Neural progenitor cell (in vitro differentiated cells): ENCODE measurements around the gene KDSR.

Experiments used
- EZH2 ChIP-seq: fragments of 200-600 bp; sonication (generic); IDR thresholded peaks from 2 replicates; pipeline ENCODE4 v1.6.1; 2017; ENCODE audit warnings: antibody characterized with exemption, mild to moderate bottlenecking, moderate library complexity
- TF ChIP-seq, protein P1 (sequence below): fragments of 200-600 bp; sonication (generic); IDR thresholded peaks from 2 replicates; pipeline ENCODE4 v1.5.1; 2017; ENCODE audit warnings: antibody characterized with exemption, mild to moderate bottlenecking

DNA sequence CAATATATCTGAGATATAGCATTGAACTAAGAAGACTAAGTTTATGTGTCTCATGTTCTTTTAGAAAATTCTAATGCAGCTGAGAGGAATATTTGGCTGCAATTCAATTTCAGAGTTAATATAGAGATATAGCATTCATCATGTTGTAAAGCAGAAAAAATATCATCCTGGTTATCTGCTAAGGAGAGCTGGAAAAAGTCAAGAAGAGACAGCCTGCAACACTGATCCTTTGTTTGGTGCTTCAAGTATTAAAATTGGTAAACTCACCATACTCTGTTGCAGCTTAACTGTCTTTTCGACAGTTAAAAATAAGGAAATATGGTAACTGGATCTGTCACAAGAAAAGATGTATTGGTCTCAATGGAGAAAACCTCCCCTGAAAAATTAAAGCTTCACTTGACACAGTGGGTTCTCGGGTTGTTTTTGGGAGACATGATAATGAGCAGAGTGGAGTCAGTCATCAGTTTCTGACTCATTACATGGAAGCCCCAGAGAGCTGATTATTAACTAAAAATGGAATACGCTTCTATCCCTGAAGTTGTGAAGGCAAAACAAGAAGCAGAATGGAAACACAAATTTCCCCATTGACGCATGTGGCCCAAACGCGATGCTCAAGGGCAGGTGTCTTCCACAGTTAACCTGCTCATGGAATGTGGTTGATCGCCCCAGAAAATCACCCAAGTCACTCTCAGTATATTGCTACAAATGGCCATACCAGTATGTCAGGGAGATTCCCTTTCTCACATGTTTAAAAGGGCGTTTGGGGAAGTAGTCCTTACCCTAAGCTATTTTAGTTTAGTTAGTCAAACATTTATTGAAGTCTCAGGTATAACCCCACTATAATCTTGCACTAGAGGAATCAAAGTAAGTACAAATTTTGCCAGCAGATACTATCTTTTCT, 55.6 kb downstream of the KDSR start:
- no peak for TF ChIP-seq EZH2
- TF ChIP-seq, protein P1, sequence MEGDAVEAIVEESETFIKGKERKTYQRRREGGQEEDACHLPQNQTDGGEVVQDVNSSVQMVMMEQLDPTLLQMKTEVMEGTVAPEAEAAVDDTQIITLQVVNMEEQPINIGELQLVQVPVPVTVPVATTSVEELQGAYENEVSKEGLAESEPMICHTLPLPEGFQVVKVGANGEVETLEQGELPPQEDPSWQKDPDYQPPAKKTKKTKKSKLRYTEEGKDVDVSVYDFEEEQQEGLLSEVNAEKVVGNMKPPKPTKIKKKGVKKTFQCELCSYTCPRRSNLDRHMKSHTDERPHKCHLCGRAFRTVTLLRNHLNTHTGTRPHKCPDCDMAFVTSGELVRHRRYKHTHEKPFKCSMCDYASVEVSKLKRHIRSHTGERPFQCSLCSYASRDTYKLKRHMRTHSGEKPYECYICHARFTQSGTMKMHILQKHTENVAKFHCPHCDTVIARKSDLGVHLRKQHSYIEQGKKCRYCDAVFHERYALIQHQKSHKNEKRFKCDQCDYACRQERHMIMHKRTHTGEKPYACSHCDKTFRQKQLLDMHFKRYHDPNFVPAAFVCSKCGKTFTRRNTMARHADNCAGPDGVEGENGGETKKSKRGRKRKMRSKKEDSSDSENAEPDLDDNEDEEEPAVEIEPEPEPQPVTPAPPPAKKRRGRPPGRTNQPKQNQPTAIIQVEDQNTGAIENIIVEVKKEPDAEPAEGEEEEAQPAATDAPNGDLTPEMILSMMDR, result no peak
